A673 (cell line): ENCODE results near the gene RUFY2. TPM values are rescaled to one million over a fixed set of nuclear protein-coding genes. Genes with fewer than 3 reads are reported as not detected.
"Not testable (repeated sequence)": the region's sequence is repeated elsewhere in the genome, so short reads cannot be mapped to it uniquely, and the experiment has no call there.

Experiments
- BruUV-seq: library from RNA; stranded (reverse); fragments of 400-500 nt; replicated peaks from 2 replicates; lab custom pipeline; 2021; lab: Mats Ljungman, UMichigan
- CTCF ChIA-PET: fragments of 300-600 bp; sonication (Branson Sonifier 250); formaldehyde crosslinking; loops from one replicate; lab custom pipeline; 2022; ENCODE audit warnings: antibody characterized with exemption; lab: Charles Lee
- POLR2A ChIA-PET: fragments of 300-600 bp; sonication (Branson Sonifier 250); formaldehyde crosslinking; loops from one replicate; lab custom pipeline; 2022; ENCODE audit warnings: antibody characterized with exemption; ENCODE audit not compliant: low non-redundant PET; lab: Charles Lee
- DNase-seq: peaks from one replicate; pipeline ENCODE4 v3.0.0-alpha.2; 2015; ENCODE audit warnings: low spot score
- H3K27ac ChIP-seq: fragments of 200-600 bp; sonication (generic); 2 replicates; pipeline ENCODE4 v1.5.1; 2016; ENCODE audit warnings: mixed run types, low read depth, mild to moderate bottlenecking, mixed read lengths, antibody characterized with exemption, low read length; ENCODE audit not compliant: poor library complexity, severe bottlenecking
- H3K27me3 ChIP-seq: fragments of 200-600 bp; sonication (generic); replicated peaks from 2 replicates; pipeline ENCODE4 v1.6.1; 2017; ENCODE audit warnings: mixed run types, low read depth, mild to moderate bottlenecking, mixed read lengths, antibody characterized with exemption, low read length; ENCODE audit not compliant: insufficient read depth, poor library complexity
- H3K36me3 ChIP-seq: fragments of 200-600 bp; sonication (generic); 2 replicates; pipeline ENCODE4 v1.6.1; 2016; ENCODE audit warnings: mixed run types, mild to moderate bottlenecking, mixed read lengths, antibody characterized with exemption, low read length; ENCODE audit not compliant: insufficient read depth, poor library complexity, severe bottlenecking
- H3K4me1 ChIP-seq: fragments of 200-600 bp; sonication (generic); 2 replicates; pipeline ENCODE4 v1.6.1; 2017; ENCODE audit warnings: mixed run types, mild to moderate bottlenecking, mixed read lengths, antibody characterized with exemption, low read length; ENCODE audit not compliant: insufficient read depth, poor library complexity, severe bottlenecking
- H3K4me3 ChIP-seq: fragments of 200-600 bp; sonication (generic); 2 replicates; pipeline ENCODE4 v1.5.1; 2016; ENCODE audit warnings: low read depth, mixed run types, mild to moderate bottlenecking, mixed read lengths, low read length; ENCODE audit not compliant: poor library complexity, severe bottlenecking
- H3K9me3 ChIP-seq: fragments of 200-600 bp; sonication (generic); 2 replicates; pipeline ENCODE4 v1.6.1; 2016; ENCODE audit warnings: mixed run types, low read depth, mild to moderate bottlenecking, mixed read lengths, antibody characterized with exemption, low read length; ENCODE audit not compliant: poor library complexity, severe bottlenecking
- EZH2 ChIP-seq: fragments of 200-600 bp; sonication (generic); IDR thresholded peaks from 2 replicates; pipeline ENCODE4 v1.6.1; 2017; ENCODE audit warnings: borderline replicate concordance, low read depth, mild to moderate bottlenecking, mixed read lengths, antibody characterized with exemption, low read length; ENCODE audit not compliant: poor library complexity, severe bottlenecking
- intact Hi-C: fragments of 100-400 bp; cut with micrococcal nuclease; formaldehyde crosslinking; loops from one replicate; pipeline ENCODE4 v1.10.0; 2022; ENCODE audit not compliant: unreplicated experiment
- total RNA-seq: library from RNA; stranded (reverse); gene quantifications from 2 replicates; pipeline ENCODE4 v1.2.3, GENCODE V29; 2021
- TF ChIP-seq, protein P1 (sequence below): fragments of 300-800, 200-600 bp; sonication (generic); conservative IDR thresholded peaks from 2 replicates; pipeline ENCODE4 v1.5.1; 2017; ENCODE audit warnings: low read depth, mild to moderate bottlenecking, antibody characterized with exemption, low read length, moderate library complexity, mixed read lengths

Gene RUFY2
- total RNA-seq, 1 experiment from 2014 or later = 25.8 TPM

DNA sequence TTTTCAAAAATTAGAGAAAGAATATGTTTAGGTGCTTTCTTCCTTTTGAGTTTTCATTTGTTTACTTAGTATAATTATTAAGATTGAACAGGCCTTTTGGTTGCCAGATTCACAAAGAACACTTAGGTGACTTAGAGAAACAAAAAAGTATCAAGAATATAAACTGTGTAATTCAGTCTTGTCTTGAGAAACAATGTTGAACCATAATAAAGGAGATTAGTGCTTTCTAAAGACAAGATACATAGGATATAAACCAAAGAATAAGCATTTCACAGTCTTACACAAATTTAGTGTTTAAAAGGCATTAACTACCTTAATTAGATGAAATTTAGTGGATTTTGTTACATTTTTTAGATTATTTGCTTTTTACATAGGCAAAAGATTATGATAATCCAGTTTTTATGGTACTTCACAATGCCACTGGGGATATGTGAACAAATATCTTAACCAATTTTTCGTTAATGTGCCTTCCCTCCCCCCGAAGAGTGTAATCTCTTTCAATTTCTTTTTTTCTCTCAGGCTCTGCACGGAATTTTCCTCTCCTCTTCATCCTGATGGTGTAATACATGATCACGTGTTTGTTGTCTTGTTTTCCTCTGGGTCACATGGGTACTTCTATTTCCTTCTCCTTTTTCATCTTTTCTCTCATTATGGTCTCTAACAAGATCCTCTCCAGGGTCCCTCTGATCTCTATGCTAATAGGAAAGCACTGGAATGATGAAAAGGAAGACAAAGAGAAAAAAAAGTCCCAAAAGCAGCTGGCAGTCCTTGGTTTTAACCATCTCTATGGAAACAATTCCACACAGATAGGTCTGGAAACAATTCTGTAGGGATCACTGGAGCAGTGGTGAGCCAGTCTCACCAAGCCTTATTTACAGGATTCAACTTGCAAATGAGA, 78.9 kb downstream of the RUFY2 start:
- peak overlapping the region; percentile 85 for H3K27ac ChIP-seq
- H3K4me1 ChIP-seq = peaks cover 35% of the 10 kb centered on the region
- H3K9me3 ChIP-seq = no peaks in the 10 kb centered on the region
- peak overlapping the region; percentile 10 for H3K4me3 ChIP-seq
- H3K27me3 ChIP-seq = no peaks in the 10 kb centered on the region
- no TSS peak for BruUV-seq
- CTCF ChIA-PET = no interaction called here
- peak; percentile 84 for DNase-seq
- H3K36me3 ChIP-seq = peaks cover 3% of the 10 kb centered on the region
- POLR2A ChIA-PET = interaction anchor here (0.7 kb wide), 1 partner anchor 12 kb away, joined by 15 read pairs; no protein-coding TSS in a partner anchor
- no peak for TF ChIP-seq EZH2
- TF ChIP-seq, protein P1, sequence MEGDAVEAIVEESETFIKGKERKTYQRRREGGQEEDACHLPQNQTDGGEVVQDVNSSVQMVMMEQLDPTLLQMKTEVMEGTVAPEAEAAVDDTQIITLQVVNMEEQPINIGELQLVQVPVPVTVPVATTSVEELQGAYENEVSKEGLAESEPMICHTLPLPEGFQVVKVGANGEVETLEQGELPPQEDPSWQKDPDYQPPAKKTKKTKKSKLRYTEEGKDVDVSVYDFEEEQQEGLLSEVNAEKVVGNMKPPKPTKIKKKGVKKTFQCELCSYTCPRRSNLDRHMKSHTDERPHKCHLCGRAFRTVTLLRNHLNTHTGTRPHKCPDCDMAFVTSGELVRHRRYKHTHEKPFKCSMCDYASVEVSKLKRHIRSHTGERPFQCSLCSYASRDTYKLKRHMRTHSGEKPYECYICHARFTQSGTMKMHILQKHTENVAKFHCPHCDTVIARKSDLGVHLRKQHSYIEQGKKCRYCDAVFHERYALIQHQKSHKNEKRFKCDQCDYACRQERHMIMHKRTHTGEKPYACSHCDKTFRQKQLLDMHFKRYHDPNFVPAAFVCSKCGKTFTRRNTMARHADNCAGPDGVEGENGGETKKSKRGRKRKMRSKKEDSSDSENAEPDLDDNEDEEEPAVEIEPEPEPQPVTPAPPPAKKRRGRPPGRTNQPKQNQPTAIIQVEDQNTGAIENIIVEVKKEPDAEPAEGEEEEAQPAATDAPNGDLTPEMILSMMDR = no peak
- intact Hi-C loops = no loop called here

DNA sequence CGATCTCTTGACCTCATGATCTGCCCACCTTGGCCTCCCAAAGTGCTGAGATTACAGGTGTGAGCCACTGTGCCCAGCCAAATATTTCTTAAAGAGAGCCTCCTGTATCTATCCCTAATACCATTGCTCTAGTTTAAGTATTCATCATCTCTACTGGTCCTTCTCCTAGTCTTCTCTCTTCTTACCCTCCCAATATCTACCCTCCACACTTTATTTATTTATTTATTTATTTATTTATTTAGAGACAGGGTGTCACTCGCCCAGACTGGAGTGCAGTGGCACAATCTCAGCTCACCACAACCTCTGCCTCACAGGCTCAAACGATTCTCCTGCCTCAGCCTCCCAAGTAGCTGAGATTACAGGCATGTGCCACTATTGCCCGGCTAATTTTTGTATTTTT, 82.7 kb downstream of the RUFY2 start:
- CTCF ChIA-PET, H3K36me3 ChIP-seq, DNase-seq, H3K27me3 ChIP-seq, H3K4me3 ChIP-seq, BruUV-seq, intact Hi-C loops, POLR2A ChIA-PET, H3K9me3 ChIP-seq, H3K27ac ChIP-seq: not testable (repeated sequence)
- peaks cover 20% of the 10 kb centered on the region for H3K4me1 ChIP-seq

GRCh38 chr10:68318331-68319059, 88.6 kb downstream of the RUFY2 start:
- Histone ChIP-seq H3K36me3 (no peaks in the 10 kb centered on the region), H3K27me3 (no peaks in the 10 kb centered on the region), H3K27ac (no peak overlapping the region), H3K4me1 (no peaks in the 10 kb centered on the region), H3K9me3 (no peaks in the 10 kb centered on the region), H3K4me3 (no peak overlapping the region)
- no peak for DNase-seq
- no TSS peak for BruUV-seq
- CTCF ChIA-PET = no interaction called here
- TF ChIP-seq, protein P1 = no peak
- no peak for TF ChIP-seq EZH2
- intact Hi-C loops = no loop called here
- POLR2A ChIA-PET = no interaction called here
